Right lobe of liver (tissue), 6 donors: ENCODE results near the gene TPM1. TPM values are rescaled to one million over a fixed set of nuclear protein-coding genes. Genes with fewer than 3 reads are reported as not detected.
A peak's percentile ranks its signal among the peaks of the same experiment; 100 is the strongest.

Experiments used
- ATAC-seq, 4 donors: fragments of 200-7000 bp; cut with Tn5 transposase; one replicate each; pipeline ENCODE4 v1.9.1; 2020; ENCODE audit warnings: mild to moderate bottlenecking in 4 of 4, moderate library complexity in 4 of 4
- DNase-seq, 3 donors: peaks; one replicate each; pipeline ENCODE4 v3.0.0-alpha.2; 2020
- H3K27ac ChIP-seq, 3 donors: fragments of 200-600 bp; one replicate each; pipeline ENCODE4 v1.8.0; 2022
- H3K27me3 ChIP-seq, 2 donors: fragments of 200-600 bp; one replicate each; pipeline ENCODE4 v1.8.0; 2022
- H3K36me3 ChIP-seq, 4 donors: fragments of 200-600 bp; sonication (generic) in 1 of 4; one replicate each; pipeline versions ENCODE4 v1.5.1 to v1.8.0; 2017 to 2022; ENCODE audit warnings: control low read depth in 1 of 4
- H3K4me1 ChIP-seq, 4 donors: fragments of 200-600 bp; sonication (generic) in 1 of 4; one replicate each; pipeline versions ENCODE4 v1.5.1 to v1.8.0; 2017 to 2022; ENCODE audit warnings: control low read depth in 1 of 4
- H3K4me3 ChIP-seq, 3 donors: fragments of 200-600 bp; one replicate each; pipeline ENCODE4 v1.8.0; 2022
- H3K9me3 ChIP-seq, 4 donors: fragments of 200-600 bp; sonication (generic) in 1 of 4; one replicate each; pipeline versions ENCODE4 v1.5.1 to v1.8.0; 2017 to 2022; ENCODE audit warnings: control low read depth in 1 of 4
- CTCF ChIP-seq, 4 donors: fragments of 200-600 bp in 3 of 4; fragments of 450-650 bp in 1 of 4; IDR thresholded peaks; one replicate each; pipeline versions ENCODE4 v1.5.1 to v1.8.0; 2016 to 2022; ENCODE audit warnings: antibody characterized with exemption in 4 of 4, mild to moderate bottlenecking in 2 of 4
- POLR2A ChIP-seq: fragments of 450-650 bp; IDR thresholded peaks from one replicate; pipeline ENCODE4 v1.6.1; 2017; ENCODE audit warnings: antibody characterized with exemption, mild to moderate bottlenecking
- WGBS: methylation state at CpG from one replicate; pipeline ENCODE4 v1.1.6; 2018; ENCODE audit warnings: low coverage, low lambda C conversion rate; ENCODE audit not compliant: insufficient coverage; ENCODE audit errors: missing lambda C conversion rate; 5-methylcytosine and 5-hydroxymethylcytosine counted together
- intact Hi-C, 2 donors: fragments of 100-400 bp; cut with DNase I; formaldehyde crosslinking; loops; one replicate each; pipeline versions ENCODE4 v1.11.2 to v1.14.1; 2022
- total RNA-seq, 6 experiments: library from RNA; depleted of rRNA in 2 of 6; stranded (reverse); fragments of >200 nt in 2 of 6; fragmentation: NEBNext Ultra II Directional in 3 of 6; extraction: Animal tissue kit (Norgen Biotek cat#: 25700) in 3 of 6; gene quantifications; one replicate each; pipeline versions ENCODE4 v1.1.0 to v1.2.4, GENCODE V29; 2016 to 2023
- donor health status: DM: no; HTN: yes; CAD: no.
- donor health status: DM: no; HTN: no; CAD: no.
- donor health status: DM: no; HTN: no; CAD: no.
- donor health status: DM: no; HTN: yes; CAD: no.
- donor health status: DM: no; HTN: yes; CAD: no.

TPM1 gene
- total RNA-seq, 6 experiments from 2014 or later = 44.3 to 180 (median 91.6) TPM

GRCh38 chr15:63042877-63043334 is 359 bp downstream of the TPM1 start:
- intact Hi-C loops = loop anchor here in 1 of 2 donors (10.0 kb wide), 1 partner anchor 52 kb away; no protein-coding TSS in a partner anchor
- peak overlapping the region; percentile 37 to 56 (median 47) for H3K4me3 ChIP-seq
- no peak for DNase-seq
- no peaks in the 10 kb centered on the region for H3K9me3 ChIP-seq
- TF ChIP-seq CTCF (IDR thresholded peaks at IDR 0.05) = no peak
- TF ChIP-seq POLR2A = no peak
- WGBS = 2% methylated on average over 9 of the region's 31 CpGs
- H3K36me3 ChIP-seq = no peaks in the 10 kb centered on the region
- no peaks in the 10 kb centered on the region for H3K27me3 ChIP-seq
- H3K27ac ChIP-seq = peak overlapping the region; percentile 20 to 62 (median 54)
- peaks cover 0 to 22% (median 0%) of the 10 kb centered on the region in 4 donors for H3K4me1 ChIP-seq
- ATAC-seq = peak in 2 of 4 donors; percentile 6 to 10

GRCh38 chr15:63043335-63044076 is 959 bp downstream of the TPM1 start:
- Histone ChIP-seq H3K36me3 (no peaks in the 10 kb centered on the region), H3K27me3 (no peaks in the 10 kb centered on the region), H3K9me3 (no peaks in the 10 kb centered on the region), H3K4me1 (peaks cover 0 to 22% (median 0%) of the 10 kb centered on the region in 4 donors), H3K27ac (peak overlapping the region; percentile 20 to 62 (median 54)), H3K4me3 (peak overlapping the region; percentile 37 to 56 (median 47))
- no peak for TF ChIP-seq CTCF (IDR thresholded peaks at IDR 0.05)
- TF ChIP-seq POLR2A = peak; percentile 28
- no peak for ATAC-seq
- intact Hi-C loops = loop anchor here in 1 of 2 donors (10.0 kb wide), 1 partner anchor 51 kb away; no protein-coding TSS in a partner anchor
- 0% methylated on average over 19 of the region's 54 CpGs for WGBS
- DNase-seq = peak in 2 of 3 donors; percentile 34 to 62

GRCh38 chr15:63044077-63044644 is 1.6 kb downstream of the TPM1 start:
- H3K4me3 ChIP-seq = peak overlapping the region; percentile 37 to 56 (median 47)
- H3K36me3 ChIP-seq = no peaks in the 10 kb centered on the region
- no peaks in the 10 kb centered on the region for H3K9me3 ChIP-seq
- TF ChIP-seq CTCF (IDR thresholded peaks at IDR 0.05) = no peak
- no peak for TF ChIP-seq POLR2A
- peaks cover 0 to 22% (median 0%) of the 10 kb centered on the region in 4 donors for H3K4me1 ChIP-seq
- peak overlapping the region in 1 of 3 donors; percentile 62 for H3K27ac ChIP-seq
- 46% methylated on average over 7 of the region's 7 CpGs for WGBS
- DNase-seq = no peak
- intact Hi-C loops = loop anchor here in 1 of 2 donors (10.0 kb wide), 1 partner anchor 51 kb away; no protein-coding TSS in a partner anchor
- H3K27me3 ChIP-seq = no peaks in the 10 kb centered on the region
- ATAC-seq = no peak

- H3K27ac ChIP-seq = no peak overlapping the region
- no peak for TF ChIP-seq CTCF (IDR thresholded peaks at IDR 0.05)
- no peak for TF ChIP-seq POLR2A
- H3K36me3 ChIP-seq = no peaks in the 10 kb centered on the region
- no peaks in the 10 kb centered on the region for H3K9me3 ChIP-seq
- no peaks in the 10 kb centered on the region for H3K27me3 ChIP-seq
- DNase-seq (no peak), ATAC-seq (no peak)
- peak overlapping the region; percentile 37 to 56 (median 47) for H3K4me3 ChIP-seq
- WGBS = 58% methylated on average over 5 of the region's 6 CpGs
- H3K4me1 ChIP-seq = peaks cover 0 to 23% (median 3%) of the 10 kb centered on the region in 4 donors
- intact Hi-C loops = loop anchor here in 1 of 2 donors (10.0 kb wide), 1 partner anchor 50 kb away; no protein-coding TSS in a partner anchor
Observed at GRCh38 chr15:63044645-63045464, 2.3 kb downstream of the TPM1 start.
